SKM-1 (cell line): ENCODE results near the gene PSRC1.

Experiments
- DNase-seq: peaks from one replicate; lab custom pipeline; 2025; ENCODE audit not compliant: unreplicated experiment; lab: John Stamatoyannopoulos, UW

The PSRC1 gene

DNA sequence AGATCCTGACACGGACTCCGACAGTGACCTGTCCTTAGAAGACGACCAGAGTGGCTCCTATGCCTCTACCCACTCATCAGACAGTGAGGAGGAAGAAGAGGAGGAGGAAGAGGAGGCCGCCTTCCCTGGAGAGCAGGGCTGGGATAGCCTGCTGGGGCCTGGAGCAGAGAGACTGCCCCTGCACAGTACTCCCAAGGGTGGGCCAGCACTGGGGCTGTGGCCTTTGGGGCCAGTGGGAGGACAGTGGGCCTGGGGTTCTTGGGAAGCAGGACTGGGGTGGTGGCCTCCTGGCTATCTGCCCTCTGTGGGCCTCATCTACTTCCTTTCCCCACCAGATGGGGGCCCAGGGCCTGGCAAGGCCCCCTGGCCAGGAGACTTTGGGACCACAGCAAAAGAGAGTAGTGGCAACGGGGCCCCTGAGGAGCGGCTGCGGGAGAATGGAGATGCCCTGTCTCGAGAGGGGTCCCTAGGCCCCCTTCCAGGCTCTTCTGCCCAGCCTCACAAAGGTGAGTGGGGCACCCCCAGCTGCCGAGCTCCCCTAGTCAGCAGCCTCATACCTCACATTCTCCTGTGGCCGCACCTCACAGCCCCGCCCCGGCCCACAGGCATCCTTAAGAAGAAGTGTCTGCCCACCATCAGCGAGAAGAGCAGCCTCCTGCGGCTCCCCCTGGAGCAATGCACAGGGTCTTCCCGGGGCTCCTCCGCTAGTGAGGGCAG is 10.0 kb downstream of the PSRC1 start:
- no peak for DNase-seq

DNA sequence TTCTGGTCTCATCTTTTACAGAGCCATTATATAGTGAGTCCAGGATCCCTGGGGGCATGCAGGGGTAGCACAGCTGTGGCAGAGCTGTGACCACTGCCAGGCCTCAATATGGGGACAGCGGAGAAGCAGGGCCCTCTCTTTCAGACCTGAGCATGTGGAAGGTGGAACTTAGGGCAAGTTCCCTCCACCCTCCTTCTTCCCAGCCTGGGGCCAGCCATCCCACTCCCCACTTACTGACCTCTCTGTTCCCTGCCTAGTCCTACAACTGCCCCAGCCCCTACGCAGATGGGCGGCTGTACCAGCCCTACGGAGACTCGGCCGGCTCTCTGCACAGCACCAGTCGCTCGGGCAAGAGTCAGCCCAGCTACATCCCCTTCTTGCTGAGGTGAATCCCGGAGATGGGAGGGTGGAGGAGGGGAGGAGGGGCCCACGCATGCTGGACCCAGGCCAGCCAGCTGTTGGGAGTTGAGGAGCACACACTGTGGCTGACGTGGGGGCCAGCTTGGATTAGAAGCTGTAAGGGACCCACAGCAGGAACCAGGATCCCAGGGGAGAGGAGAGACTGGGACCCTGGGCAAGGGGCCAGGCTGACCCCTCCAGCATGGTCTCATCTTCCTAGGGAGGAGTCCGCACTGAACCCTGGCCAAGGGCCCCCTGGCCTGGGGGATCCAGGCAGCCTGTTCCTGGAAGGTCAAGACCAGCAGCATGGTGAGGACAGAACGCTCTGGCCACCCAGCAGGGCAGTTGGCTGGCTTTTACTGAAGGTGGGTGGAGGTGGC is 10.7 kb downstream of the PSRC1 start:
- no peak for DNase-seq

DNA sequence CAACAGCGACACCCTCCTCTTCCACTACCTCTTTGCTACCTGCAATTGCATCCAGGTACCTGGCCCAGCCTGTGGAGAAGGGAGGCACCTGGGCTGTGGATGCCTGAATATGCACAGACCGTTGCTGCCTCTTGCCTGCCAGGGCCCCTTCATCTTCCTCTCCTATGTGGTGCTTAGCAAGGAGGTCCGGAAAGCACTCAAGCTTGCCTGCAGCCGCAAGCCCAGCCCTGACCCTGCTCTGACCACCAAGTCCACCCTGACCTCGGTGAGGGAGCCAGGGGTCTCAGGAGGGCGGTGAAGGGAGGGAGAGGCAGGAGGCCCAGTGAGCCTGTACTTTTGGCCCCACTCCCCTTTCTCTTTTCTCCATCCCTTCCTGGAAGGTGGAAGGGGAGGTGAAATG is 11.5 kb downstream of the PSRC1 start:
- DNase-seq: no peak

DNA sequence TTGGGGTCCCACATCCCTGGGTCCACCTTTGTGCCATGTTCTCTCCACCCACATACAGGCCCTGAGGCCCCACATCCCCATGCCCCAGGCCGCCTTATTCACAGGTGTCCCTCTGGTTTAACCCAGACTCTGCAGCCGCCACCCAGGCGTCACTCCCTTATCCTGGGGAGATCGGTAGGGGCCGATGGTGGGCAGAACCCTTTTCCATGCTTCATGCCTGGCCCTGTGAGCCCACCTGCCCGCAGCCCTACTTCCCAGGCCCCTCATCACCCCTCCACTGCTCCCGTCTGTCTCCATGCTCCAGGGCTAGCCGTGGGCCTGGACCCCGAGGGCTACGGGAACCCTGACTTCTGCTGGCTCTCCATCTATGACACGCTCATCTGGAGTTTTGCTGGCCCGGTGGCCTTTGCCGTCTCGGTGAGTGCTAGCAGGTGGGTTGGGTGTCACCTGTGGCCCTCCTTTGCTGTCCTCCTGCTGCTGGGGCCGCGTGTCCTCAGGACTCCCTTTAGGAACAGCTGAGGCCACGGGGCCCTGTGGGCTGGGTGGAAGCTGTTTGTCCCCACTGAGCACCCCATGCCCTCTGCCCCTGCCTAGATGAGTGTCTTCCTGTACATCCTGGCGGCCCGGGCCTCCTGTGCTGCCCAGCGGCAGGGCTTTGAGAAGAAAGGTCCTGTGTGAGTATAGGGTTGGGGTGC is 12.2 kb downstream of the PSRC1 start:
- DNase-seq: no peak

DNA sequence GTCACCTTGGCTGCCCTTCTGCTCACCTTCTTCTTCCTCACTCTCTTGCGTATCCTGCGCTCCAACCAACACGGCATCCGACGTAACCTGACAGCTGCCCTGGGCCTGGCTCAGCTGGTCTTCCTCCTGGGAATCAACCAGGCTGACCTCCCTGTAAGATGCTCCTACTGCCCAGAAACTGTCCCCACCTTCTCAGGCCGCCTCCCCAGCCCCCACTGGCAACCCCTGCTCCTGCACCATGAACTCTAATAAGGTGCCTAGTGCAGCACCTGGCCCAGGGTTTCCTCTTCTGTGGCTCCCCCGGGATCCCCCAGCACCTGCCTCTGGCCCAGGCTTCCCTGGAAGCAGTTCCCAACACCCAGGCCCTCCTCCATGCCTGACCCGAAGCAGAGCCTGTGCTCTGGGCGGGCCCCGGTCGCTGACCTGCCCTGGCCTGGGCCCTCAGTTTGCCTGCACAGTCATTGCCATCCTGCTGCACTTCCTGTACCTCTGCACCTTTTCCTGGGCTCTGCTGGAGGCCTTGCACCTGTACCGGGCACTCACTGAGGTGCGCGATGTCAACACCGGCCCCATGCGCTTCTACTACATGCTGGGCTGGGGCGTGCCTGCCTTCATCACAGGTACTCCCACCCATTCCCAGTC is 12.8 kb downstream of the PSRC1 start:
- DNase-seq: no peak

DNA sequence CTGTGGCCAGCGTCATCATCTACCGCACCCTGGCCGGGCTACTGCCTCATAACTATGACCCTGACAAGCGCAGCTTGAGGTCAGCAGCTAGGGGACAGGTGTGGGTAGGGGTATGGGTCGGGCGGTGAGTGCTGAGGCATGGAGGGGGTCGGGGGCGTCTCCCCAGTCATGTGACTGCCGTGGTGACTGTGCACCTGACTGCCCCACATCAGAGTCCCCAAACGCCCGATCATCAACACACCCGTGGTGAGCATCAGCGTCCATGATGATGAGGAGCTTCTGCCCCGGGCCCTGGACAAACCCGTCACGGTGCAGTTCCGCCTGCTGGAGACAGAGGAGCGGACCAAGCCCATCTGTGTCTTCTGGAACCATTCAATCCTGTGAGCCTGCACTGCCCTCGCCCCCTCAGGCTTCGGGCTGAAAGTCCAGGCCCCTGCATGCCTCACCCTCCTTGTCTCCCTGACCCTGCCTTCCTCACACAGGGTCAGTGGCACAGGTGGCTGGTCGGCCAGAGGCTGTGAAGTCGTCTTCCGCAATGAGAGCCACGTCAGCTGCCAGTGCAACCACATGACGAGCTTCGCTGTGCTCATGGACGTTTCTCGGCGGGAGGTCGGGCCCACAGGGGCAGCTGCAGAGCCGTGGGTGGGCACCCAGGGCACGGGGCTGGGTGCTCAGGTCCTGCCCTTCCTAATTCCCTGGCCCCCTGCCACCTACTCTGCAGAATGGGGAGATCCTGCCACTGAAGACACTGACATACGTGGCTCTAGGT is 13.5 kb downstream of the PSRC1 start:
- DNase-seq: no peak

DNA sequence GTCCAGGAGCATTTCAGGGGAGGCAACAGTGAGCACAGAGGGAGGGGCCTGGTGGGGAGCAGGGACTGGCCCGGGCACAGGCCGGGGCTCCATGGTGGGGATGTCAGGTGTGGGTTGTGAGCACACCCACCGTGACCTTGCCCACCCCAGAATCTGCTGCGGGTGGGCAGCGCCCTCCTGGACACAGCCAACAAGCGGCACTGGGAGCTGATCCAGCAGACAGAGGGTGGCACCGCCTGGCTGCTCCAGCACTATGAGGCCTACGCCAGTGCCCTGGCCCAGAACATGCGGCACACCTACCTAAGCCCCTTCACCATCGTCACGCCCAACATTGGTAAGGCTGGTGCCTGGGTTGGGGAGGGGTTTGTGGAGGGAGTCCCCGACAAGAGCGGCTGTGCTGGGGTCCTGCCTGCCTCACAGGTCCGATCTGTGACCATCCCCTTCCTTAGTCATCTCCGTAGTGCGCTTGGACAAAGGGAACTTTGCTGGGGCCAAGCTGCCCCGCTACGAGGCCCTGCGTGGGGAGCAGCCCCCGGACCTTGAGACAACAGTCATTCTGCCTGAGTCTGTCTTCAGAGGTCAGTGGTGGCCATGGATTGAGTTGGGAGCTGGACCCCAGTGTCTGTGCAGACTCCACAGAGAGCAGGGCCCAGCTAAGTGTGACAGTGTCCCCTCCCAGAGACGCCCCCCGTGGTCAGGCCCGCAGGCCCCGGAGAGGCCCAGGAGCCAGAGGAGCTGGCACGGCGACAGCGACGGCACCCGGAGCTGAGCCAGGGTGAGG is 14.3 kb downstream of the PSRC1 start:
- no peak for DNase-seq

DNA sequence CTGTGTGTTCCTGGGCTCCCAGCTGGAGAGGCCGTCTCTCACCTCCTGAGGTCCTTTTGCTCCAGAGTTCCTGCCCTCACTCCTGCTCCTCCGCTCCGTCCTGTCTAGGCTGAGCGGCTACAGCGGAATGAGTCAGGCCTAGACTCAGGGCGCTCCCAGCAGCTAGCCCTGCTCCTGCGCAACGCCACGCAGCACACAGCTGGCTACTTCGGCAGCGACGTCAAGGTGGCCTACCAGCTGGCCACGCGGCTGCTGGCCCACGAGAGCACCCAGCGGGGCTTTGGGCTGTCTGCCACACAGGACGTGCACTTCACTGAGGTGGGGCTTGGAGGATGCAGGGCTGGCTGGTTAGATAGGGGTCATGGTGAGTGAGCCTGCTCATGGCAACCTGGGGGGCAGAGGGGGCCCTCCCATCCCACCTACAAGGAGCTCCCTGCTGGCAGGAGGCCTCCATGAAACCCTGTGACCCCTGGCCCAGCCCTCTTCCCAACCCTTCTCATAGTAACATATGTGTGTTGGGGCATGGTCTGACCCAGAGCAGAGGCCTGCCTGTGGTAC is 15.1 kb downstream of the PSRC1 start:
- DNase-seq: no peak

DNA sequence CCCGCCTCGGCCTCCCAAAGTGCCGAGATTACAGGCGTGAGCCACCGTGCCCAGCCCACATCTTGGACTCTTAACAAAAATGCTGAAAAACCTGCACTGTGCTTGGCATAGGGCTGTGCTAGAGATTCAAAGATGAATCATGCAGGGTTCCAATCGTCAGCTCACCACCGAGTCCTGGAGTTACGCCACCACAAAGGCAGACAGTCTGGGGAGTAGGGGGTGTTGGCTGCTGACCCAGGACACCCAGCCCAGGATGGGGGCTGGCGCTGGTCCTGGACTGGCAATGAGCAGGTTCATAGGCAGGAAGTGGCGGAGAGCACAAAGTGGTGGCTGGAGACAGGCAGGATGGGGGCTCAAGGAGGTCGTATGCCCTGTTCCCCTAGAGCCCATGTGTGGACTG is 16.0 kb downstream of the PSRC1 start:
- no peak for DNase-seq

DNA sequence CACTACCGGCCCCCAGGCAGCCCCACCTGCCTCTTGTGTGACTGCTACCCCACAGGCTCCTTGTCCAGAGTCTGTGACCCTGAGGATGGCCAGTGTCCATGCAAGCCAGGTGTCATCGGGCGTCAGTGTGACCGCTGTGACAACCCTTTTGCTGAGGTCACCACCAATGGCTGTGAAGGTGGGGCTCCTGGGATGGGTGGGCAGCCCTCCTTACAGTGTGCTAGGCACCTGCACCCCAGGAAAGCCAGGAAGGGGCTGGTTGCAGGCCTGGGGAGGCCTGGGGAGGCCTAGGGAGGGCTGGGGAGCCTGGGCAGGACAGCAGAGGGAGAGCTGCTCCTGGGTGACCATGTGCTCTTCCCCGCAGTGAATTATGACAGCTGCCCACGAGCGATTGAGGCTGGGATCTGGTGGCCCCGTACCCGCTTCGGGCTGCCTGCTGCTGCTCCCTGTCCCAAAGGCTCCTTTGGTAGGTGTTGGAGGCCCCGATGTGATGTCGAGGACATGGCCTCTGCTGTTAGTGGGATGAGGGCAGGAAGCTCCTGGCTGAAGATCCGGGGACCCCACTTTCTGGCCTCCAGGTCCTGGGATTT is 17.1 kb downstream of the PSRC1 start:
- DNase-seq: no peak

DNA sequence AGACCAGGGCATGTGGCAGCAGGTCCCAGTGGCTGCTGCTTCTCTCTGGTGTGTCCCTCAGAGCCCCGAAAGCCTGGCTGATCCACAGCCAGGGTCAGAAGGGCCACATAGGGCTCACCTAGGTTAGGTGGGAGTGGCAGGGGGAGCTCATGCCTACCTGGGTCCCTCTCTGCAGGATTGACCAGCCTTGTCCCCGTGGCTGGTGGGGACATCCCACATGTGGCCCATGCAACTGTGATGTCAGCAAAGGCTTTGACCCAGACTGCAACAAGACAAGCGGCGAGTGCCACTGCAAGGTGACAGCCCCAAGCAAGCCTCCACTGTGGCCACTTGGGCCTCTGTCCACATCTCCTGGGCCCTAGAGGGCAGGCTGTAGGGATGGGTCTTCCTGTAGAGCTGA is 17.9 kb downstream of the PSRC1 start:
- DNase-seq: no peak

DNA sequence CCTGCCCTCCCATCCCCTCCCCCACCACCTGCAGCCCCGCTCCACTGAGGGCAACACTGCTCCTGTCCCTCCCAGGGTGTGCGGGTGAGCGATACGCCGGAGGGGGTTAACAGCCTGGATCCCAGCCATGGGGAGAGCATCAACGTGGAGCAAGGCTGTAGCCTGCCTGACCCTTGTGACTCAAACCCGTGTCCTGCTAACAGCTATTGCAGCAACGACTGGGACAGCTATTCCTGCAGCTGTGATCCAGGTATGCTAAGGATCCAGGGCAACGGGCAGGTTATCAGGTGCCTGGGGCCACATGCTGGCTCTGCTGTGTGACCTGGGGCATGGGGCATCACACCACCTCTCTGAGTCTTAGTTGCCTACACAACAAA is 18.6 kb downstream of the PSRC1 start:
- no peak for DNase-seq

DNA sequence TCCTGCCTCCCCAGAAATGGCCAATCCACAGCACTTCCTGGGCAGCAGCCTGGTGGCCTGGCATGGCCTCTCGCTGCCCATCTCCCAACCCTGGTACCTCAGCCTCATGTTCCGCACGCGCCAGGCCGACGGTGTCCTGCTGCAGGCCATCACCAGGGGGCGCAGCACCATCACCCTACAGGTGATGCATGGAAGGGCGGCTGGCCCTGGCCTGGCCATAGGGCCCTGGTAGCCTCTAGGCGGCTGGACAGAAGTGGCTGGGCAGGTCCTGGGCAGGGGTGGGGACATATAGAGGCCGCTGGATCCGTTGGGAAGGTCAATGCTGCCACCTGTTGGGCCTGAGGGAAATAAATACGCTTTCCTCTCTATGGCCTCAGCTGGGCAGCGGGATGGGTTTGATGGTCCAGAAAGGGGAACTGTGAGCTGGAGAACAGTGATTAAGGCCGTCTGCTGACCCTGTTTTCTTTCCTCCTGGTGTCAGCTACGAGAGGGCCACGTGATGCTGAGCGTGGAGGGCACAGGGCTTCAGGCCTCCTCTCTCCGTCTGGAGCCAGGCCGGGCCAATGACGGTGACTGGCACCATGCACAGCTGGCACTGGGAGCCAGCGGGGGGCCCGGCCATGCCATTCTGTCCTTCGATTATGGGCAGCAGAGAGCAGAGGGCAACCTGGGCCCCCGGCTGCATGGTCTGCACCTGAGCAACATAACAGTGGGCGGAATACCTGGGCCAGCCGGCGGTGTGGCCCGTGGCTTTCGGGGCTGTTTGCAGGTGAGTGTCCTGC is 19.2 kb downstream of the PSRC1 start:
- peak; percentile 8 for DNase-seq

DNA sequence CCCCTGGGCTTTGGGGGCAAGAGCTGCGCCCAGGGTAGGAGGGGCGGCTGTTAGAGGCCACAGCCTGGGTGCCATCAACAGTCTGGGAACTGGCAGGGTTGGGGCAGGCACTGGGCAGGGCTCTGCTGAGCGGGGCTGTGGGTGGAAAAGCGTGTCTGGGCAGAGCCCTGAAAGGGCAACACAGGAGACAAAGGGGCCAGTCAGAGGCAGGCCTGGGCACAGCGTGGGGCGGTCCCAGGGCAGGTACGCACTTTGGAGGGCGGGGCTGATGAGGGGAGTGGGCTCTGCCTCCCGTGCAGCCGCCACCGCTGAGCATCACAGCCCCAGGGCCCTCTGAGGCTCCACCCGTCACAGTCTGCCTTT is 19.7 kb downstream of the PSRC1 start:
- no peak for DNase-seq

DNA sequence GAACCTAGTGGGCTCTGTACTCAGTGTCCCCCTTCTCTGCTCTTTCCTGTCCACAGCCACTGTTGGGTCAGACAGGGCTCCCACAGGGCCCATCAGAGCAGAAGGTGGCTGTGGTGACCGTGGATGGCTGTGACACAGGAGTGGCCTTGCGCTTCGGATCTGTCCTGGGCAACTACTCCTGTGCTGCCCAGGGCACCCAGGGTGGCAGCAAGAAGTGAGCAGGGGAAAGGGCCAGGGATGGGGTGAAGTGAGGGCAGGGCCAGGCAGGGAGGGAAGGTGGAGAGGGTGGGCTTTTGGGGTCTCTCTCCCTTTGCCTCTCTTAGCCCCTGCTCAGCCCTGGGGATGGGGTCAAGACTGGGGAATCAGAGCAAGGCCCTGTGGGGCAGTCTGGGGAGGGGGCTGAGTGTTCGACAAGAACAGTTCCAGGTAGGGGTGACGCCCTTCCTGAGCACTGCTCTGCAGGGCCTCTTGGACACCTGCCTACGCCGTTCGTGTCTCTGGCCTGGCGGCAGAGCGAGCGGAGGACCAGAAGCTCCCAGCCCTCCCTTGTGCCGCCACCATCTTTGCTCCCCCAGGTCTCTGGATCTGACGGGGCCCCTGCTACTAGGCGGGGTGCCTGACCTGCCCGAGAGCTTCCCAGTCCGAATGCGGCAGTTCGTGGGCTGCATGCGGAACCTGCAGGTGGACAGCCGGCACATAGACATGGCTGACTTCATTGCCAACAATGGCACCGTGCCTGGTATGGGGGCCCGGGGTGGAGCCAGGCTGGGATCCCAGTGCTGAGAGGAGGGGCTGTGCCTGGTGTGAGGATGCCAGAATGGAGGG is 20.5 kb downstream of the PSRC1 start:
- DNase-seq: no peak

DNA sequence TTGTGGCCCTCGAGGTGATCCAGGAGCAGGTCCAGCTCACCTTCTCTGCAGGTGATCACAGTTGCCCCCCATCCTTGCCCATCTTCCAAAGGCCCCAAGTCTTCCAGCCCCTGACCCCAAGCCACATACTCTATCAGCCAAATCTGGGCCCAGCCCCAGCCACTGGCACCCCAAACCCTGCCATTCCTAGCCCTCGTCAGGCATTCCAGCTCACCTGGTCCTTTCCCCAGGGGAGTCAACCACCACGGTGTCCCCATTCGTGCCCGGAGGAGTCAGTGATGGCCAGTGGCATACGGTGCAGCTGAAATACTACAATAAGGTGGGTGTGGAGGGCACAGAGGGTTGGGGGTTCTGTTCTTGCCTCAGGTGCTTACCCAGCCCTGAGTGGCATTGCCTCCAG is 21.4 kb downstream of the PSRC1 start:
- DNase-seq: no peak

DNA sequence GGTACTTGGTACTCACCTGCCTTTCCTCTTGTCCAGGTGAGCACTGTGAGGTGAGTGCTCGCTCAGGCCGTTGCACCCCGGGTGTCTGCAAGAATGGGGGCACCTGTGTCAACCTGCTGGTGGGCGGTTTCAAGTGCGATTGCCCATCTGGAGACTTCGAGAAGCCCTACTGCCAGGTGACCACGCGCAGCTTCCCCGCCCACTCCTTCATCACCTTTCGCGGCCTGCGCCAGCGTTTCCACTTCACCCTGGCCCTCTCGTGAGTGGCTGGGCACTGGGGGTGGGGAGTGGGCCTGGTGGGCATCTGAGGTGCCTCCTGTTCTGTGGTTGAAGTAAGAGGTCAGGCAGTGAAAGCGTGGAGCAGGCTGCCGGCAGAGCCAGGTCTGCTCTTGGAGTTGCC is 21.9 kb downstream of the PSRC1 start:
- DNase-seq: no peak
